ENCODE measurements around the gene GP5. TPM values are rescaled to one million over a fixed set of nuclear protein-coding genes. Genes with fewer than 3 reads are reported as not detected.

The GP5 gene
- total RNA-seq, 2 donors from 2014 or later, result 0.08 TPM; not detected in 1

GRCh38 chr3:194381460-194381875 lies 17.6 kb downstream of the GP5 start:
- Histone ChIP-seq H3K4me1 (no peaks in the 10 kb centered on the region), H3K9me3 (no peaks in the 10 kb centered on the region), H3K27ac (no peak overlapping the region), H3K27me3 (no peaks in the 10 kb centered on the region), H3K4me3 (no peak overlapping the region), H3K36me3 (no peaks in the 10 kb centered on the region)
- TF ChIP-seq, protein P1, sequence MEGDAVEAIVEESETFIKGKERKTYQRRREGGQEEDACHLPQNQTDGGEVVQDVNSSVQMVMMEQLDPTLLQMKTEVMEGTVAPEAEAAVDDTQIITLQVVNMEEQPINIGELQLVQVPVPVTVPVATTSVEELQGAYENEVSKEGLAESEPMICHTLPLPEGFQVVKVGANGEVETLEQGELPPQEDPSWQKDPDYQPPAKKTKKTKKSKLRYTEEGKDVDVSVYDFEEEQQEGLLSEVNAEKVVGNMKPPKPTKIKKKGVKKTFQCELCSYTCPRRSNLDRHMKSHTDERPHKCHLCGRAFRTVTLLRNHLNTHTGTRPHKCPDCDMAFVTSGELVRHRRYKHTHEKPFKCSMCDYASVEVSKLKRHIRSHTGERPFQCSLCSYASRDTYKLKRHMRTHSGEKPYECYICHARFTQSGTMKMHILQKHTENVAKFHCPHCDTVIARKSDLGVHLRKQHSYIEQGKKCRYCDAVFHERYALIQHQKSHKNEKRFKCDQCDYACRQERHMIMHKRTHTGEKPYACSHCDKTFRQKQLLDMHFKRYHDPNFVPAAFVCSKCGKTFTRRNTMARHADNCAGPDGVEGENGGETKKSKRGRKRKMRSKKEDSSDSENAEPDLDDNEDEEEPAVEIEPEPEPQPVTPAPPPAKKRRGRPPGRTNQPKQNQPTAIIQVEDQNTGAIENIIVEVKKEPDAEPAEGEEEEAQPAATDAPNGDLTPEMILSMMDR (IDR thresholded peaks at IDR 0.05), result no peak
- no peak for DNase-seq (ENCODE audit: low spot score)

DNA sequence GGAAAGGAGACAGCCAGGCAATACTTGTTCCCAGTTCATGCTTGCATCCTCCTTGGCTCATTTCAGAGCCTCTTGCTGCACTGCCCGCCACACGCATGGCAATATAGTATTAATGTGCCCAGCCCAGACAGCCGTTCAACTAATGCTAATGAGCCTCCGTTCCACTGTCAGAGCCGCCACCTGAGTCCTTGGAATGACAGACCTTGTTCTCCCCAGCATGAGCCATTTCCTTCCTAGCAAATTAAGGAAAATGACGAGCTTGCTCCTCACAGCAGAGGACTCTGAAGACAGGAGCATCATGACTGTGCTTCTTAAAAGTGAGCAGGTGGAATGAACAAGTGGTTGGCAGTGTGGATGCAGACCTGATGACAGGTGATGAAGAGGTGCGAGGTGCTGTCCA lies 18.7 kb downstream of the GP5 start:
- Histone ChIP-seq H3K4me1 (no peaks in the 10 kb centered on the region), H3K36me3 (no peaks in the 10 kb centered on the region), H3K27me3 (no peaks in the 10 kb centered on the region), H3K4me3 (no peak overlapping the region), H3K27ac (no peak overlapping the region), H3K9me3 (no peaks in the 10 kb centered on the region)
- no peak for DNase-seq (ENCODE audit: low spot score)
- TF ChIP-seq, protein P1 (IDR thresholded peaks at IDR 0.05), result no peak

DNA sequence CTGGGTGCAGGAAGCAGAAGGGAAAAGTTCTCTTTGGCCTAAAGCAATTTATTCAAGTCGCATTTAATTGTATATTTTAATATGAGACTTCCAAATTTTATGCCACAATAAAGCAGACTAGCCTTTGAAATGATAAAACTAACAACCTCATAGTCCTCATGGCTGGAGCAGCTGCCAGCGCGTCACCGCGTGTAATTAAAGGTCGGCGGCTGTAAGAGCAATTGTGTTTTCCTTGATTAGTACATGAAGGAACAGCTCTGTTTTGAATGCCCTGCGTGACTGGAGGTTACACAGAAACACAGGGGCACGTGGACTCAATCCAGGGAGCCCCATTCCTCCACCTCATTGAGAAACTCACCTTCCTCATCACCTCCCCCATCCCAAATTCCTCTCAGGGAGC lies 19.4 kb downstream of the GP5 start:
- Histone ChIP-seq H3K27me3 (no peaks in the 10 kb centered on the region), H3K36me3 (no peaks in the 10 kb centered on the region), H3K4me3 (no peak overlapping the region), H3K9me3 (no peaks in the 10 kb centered on the region), H3K27ac (no peak overlapping the region), H3K4me1 (no peaks in the 10 kb centered on the region)
- DNase-seq (ENCODE audit: low spot score), result no peak
- TF ChIP-seq, protein P1 (IDR thresholded peaks at IDR 0.05), result no peak

DNA sequence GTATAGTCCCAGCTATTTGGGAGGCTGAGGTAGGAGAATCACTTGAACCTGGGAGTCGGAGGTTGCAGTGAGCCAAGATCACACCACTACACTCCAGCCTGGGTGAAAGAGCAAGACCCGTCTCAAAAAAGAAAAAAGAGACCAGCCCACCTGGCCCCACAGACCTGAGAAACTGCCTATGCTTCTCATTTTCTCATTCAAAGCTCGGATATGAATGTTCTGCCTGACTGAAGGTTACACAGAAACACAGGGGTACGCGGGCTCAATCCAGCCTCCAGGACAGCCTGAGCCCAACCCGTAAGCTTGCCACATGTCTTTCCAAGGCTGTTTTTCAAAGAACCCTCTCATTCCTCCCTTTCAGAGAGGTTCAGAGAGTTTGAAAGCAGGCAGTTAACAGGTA lies 19.8 kb downstream of the GP5 start:
- Histone ChIP-seq H3K27me3 (no peaks in the 10 kb centered on the region), H3K4me3 (no peak overlapping the region), H3K9me3 (no peaks in the 10 kb centered on the region), H3K36me3 (no peaks in the 10 kb centered on the region), H3K27ac (no peak overlapping the region), H3K4me1 (no peaks in the 10 kb centered on the region)
- TF ChIP-seq, protein P1 (IDR thresholded peaks at IDR 0.05), result no peak
- DNase-seq (ENCODE audit: low spot score), result no peak

GRCh38 chr3:194377708-194378107 lies 21.4 kb downstream of the GP5 start:
- Histone ChIP-seq H3K36me3 (no peaks in the 10 kb centered on the region), H3K9me3 (no peaks in the 10 kb centered on the region), H3K27ac (no peak overlapping the region), H3K27me3 (no peaks in the 10 kb centered on the region), H3K4me3 (no peak overlapping the region), H3K4me1 (no peaks in the 10 kb centered on the region)
- DNase-seq (ENCODE audit: low spot score), result no peak
- TF ChIP-seq, protein P1 (IDR thresholded peaks at IDR 0.05), result no peak

- H3K36me3 ChIP-seq, result no peaks in the 10 kb centered on the region
- no peak for DNase-seq (ENCODE audit: low spot score)
- H3K4me1 ChIP-seq, result no peaks in the 10 kb centered on the region
- H3K27me3 ChIP-seq, result no peaks in the 10 kb centered on the region
- no peak overlapping the region for H3K27ac ChIP-seq
- H3K9me3 ChIP-seq, result no peaks in the 10 kb centered on the region
- TF ChIP-seq, protein P1 (IDR thresholded peaks at IDR 0.05), result no peak
- no peak overlapping the region for H3K4me3 ChIP-seq
Measured at GRCh38 chr3:194376241-194376560, 22.9 kb downstream of the GP5 start.

Measured in right atrium auricular region (tissue), 2 donors.